Head of caudate nucleus (tissue), 42 donors: ENCODE measurements around the gene ATP11C.

Source experiments
- DNase-seq, 42 donors: peaks; one replicate each; pipeline versions ENCODE4 v3.0.0 to v3.0.0-alpha.2; 2020 to 2021; ENCODE audit warnings: mixed read lengths in 7 of 42
- intact Hi-C: fragments of 100-400 bp; cut with DNase I; formaldehyde crosslinking; loops from one replicate; pipeline ENCODE4 v1.15.0; 2022

Gene ATP11C

GRCh38 chrX:139826065-139827044 lies 106.5 kb downstream of the ATP11C start:
- DNase-seq = peak in 9 of 42 donors; percentile 4 to 48 (median 11)
- intact Hi-C loops = no loop called here

DNA sequence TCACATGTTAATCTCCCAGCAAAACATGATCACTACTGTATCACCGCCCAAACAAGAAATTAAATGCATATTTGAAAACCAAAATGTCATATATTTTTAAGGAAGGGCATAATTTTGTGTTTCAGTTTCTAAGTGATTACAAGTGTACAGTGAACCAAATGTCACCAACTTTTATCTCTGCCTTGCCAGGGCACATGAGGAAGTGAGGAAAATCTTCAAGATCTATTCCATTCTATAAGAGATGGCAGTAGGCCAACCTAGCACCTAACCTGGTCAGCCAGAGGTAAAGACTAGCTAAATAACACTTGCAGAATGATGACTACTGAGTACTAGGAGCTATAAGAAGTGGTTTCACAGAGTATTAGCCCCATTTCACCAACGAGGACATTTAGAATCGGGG lies 107.2 kb downstream of the ATP11C start:
- intact Hi-C loops = no loop called here
- no peak for DNase-seq

GRCh38 chrX:139823806-139824205 lies 109.0 kb downstream of the ATP11C start:
- intact Hi-C loops = no loop called here
- DNase-seq = no peak

GRCh38 chrX:139820358-139820984 lies 112.4 kb downstream of the ATP11C start:
- intact Hi-C loops = no loop called here
- no peak for DNase-seq

- DNase-seq = no peak
- intact Hi-C loops = no loop called here
Observed at GRCh38 chrX:139816204-139816603, 116.6 kb downstream of the ATP11C start.

DNA sequence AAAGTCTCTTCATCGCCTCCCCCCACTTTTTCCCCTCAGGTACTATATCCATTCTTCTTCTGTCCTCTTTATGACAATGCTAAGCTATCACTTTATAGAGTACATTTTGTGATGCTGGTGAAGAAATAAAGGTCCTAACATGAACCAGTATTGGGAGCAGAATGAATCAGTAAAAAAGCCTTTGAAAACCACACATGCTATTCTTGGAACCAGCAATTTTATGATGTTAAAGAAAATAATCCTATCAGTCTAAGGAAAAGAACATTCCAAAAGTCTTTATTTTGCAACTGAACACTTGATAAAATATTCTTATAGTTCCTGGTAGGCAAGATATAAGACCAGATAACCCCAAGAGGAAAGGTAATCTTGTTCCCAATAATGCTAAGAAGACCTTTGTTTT lies 117.1 kb downstream of the ATP11C start:
- no peak for DNase-seq
- intact Hi-C loops = no loop called here

DNA sequence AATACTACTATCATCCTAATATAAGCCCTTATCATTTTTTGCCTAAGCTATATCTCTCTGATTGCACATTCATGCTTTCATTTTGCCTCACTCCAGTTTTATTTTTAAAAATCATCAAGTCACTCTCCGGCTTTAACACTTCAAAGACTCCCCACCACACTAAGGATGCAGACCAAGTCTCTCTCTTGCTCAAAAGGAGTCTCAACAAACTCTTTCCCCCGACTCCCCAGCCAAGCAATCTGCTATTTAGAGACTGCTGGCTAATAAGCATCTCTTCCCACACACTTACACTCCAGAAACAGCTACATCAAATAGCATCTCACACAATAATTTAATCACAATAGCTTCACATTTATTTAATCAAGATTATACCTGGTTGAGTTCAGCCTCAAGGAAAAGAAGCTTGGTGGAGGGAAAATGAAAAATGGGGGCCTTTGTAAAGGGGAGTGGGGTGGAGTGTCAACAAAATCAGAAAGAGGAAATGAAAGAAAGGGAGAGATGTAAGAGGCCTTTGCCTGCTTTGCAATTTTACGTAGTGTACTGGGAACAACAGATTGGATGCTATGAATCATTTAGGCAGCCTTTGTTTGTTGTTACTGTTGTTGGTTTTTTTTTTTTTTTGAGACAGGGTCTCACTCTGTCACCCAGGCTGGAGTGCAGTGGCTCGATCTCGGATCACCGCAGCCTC lies 120.8 kb downstream of the ATP11C start:
- intact Hi-C loops = no loop called here
- DNase-seq = no peak

DNA sequence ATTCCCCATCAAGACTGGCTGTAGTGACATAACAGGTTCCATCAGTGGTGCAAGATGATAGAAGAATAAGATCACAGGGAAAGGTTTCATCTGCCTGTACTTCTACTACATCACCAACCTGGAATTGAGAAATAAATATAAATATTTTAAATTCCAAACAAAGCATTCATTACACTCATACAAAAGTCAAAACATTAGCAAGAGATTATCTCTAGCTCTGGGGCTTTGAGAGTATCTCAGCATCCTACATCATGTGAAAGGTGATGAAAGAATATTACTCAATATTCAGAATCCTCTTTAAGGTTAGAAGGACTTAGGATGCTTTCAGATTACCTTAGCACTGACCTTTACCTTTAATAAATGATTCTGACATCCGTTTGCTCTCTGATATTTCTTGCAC lies 128.4 kb downstream of the ATP11C start:
- no peak for DNase-seq
- intact Hi-C loops = no loop called here

DNA sequence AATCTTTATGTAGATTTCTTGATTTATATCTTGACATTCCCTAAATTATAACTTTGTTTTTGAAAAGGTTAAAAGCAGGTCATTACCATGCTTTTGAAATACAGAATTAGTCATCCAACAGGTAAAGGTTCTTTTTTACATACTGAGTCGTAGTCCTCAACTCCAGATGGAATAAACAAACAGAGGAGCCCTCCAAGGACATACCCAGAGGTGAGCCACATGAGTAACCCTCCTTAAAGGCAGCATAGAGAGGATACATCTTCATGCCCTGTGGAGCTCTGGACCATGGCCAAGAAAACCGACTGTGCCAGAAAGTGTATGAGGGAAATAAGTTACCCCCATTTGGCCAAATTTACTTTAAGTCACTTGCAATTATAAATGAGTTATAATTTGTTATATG lies 129.6 kb downstream of the ATP11C start:
- intact Hi-C loops = no loop called here

DNA sequence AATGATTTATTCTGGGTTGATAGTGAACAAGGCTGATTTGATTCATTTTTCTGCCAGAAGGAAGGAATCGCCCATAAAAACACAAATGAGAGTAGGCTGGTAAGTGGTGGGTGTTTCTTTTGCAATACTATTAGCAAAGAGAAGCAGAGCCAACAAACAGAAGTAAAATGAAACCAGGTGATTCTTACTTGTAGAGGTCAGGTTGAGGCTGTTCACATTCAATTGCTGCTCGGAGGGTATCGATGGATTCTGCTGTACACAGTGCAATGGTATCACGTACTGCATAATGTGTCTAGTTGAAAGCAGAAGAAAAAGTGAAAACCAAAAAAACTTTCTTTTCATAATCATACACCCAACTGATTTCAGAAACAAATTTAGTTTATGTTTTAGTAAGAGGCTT lies 130.8 kb downstream of the ATP11C start:
- DNase-seq = no peak
- intact Hi-C loops = no loop called here

More for the DNA sequence above, 129.6 kb downstream of the ATP11C start:
- no peak for DNase-seq

DNA sequence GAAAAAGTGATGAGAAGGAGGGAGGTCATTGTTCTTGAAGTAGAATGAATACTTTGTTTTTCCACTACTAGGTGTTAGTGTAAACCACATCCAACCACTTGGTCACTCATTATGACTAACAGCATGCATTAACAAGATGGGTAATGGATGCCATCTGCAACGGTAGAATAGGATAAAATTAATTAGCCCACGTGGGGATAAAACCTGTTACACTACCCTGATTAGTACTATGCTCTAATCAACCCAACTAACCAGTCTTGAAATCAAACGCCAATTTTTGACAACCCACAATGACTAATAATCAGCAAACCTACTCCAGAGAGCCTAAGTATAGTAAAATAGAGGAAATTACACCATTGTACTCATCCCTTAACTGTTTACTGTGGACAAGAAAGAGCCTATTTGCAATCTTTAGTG lies 131.4 kb downstream of the ATP11C start:
- DNase-seq = no peak
- intact Hi-C loops = no loop called here

DNA sequence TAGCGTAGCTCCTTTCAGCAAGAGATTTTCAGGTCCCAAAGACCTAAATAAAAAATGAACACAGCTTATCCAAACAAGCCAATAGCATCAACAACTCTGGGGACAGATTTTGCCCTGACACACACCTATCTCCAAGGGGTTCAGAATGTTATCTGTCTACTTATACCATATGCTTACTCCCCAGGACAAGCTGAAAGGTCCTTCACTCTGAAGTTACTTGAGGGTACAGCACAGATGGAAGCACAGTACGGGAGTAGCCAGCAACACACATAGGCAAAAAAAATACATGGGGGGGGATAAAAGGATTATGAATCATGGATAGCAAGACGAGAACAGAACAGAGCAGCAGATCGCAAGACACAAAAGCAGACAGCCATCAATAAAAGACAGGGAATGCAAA lies 134.2 kb downstream of the ATP11C start:
- DNase-seq = no peak
- intact Hi-C loops = no loop called here

GRCh38 chrX:139795196-139795595 lies 137.7 kb downstream of the ATP11C start:
- intact Hi-C loops = no loop called here
- no peak for DNase-seq

- intact Hi-C loops = no loop called here
Observed at GRCh38 chrX:139787601-139788000, 145.3 kb downstream of the ATP11C start.

DNA sequence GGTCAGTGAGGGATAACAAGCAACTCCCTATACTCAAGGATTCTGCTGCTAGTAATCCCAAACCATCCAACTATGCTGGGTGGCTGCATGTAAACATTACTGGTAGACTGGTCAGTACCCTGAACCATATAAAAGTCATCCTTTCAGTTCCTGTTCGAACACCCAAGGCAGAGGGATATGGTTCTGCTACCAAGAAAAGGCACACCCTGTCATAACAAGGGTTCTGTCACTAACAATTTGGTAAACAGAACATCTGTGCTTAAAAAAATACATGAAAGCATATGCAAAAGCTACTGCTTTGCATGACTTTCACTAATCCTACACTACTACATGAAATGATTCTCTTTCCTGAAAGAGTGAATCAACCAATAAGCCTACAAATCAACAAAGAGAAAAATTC lies 148.0 kb downstream of the ATP11C start:
- intact Hi-C loops = no loop called here
- DNase-seq = no peak

More at GRCh38 chrX:139787601-139788000, 145.3 kb downstream of the ATP11C start:
- DNase-seq = no peak

DNA sequence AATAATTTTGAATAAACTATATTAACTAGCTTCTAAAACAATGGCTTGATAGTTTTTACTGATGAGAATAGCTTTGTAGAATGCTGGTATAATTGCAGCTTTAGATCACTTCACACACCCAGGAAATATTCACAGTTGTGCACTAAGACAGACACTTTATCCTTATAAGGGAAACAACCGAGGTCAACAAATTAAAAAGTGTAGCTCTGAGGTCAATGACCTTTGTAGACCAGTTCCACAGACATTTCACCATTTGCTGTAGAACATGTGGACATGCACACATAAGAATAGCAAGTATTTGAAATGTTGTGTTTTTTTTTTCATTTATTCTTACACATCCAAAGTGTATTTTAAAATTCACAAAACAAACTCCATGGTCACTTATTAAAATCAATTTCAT lies 148.9 kb downstream of the ATP11C start:
- DNase-seq = no peak
- intact Hi-C loops = no loop called here

GRCh38 chrX:139783030-139783429 lies 149.8 kb downstream of the ATP11C start:
- DNase-seq = no peak
- intact Hi-C loops = no loop called here

- intact Hi-C loops = no loop called here
- no peak for DNase-seq
Observed at GRCh38 chrX:139776599-139776998, 156.3 kb downstream of the ATP11C start.

DNA sequence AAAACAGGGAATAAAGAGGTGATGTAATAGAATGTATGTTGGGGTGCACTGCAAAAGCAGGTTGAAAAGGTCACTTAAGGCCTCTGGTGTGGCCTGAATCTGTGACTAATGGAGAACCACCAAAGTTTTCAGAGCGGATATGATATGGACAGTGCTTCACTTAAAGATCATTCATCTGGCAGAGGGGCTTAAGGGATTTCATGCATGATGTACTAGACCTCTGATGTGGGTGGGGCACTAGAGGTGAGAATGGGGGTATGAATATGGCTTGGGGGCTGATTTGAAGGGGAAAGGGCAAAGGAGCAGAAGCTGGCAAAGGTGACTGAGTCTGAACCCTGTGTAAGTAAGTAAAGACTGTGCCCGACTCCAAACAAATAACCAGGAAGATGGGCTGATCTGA lies 162.5 kb downstream of the ATP11C start:
- intact Hi-C loops = no loop called here
- DNase-seq = no peak

DNA sequence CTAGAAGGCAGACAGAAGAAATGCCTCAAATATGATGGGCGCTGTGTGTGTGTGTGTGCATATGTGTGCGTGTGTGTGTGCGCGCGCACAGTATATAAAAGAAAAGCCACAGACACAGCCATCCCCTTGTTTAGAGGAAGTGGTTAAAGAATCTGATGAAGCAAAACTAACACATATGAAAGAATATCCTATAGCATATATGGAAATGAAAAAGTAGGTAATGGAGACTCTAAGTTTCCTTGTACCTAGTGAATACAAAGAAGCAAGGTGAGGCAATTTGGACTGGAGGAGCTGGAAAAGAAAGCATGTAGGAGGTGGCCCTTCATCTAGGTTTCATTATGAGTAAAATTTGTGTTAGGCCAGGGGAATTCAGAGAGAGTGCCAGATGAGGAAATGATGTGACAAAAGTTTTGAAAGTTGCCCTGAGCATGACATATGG lies 166.3 kb downstream of the ATP11C start:
- no peak for DNase-seq
- intact Hi-C loops = no loop called here
